A673 (cell line): ENCODE results near the gene ARHGEF7. TPM values are rescaled to one million over a fixed set of nuclear protein-coding genes. Genes with fewer than 3 reads are reported as not detected.

ENCODE experiments used
- BruUV-seq: library from RNA; stranded (reverse); fragments of 400-500 nt; replicated peaks from 2 replicates; lab custom pipeline; 2021; lab: Mats Ljungman, UMichigan
- CTCF ChIA-PET: fragments of 300-600 bp; sonication (Branson Sonifier 250); formaldehyde crosslinking; loops from one replicate; lab custom pipeline; 2022; ENCODE audit warnings: antibody characterized with exemption; lab: Charles Lee
- POLR2A ChIA-PET: fragments of 300-600 bp; sonication (Branson Sonifier 250); formaldehyde crosslinking; loops from one replicate; lab custom pipeline; 2022; ENCODE audit warnings: antibody characterized with exemption; ENCODE audit not compliant: low non-redundant PET; lab: Charles Lee
- DNase-seq: peaks from one replicate; pipeline ENCODE4 v3.0.0-alpha.2; 2015; ENCODE audit warnings: low spot score
- H3K27ac ChIP-seq: fragments of 200-600 bp; sonication (generic); 2 replicates; pipeline ENCODE4 v1.5.1; 2016; ENCODE audit warnings: mixed run types, low read depth, mild to moderate bottlenecking, mixed read lengths, antibody characterized with exemption, low read length; ENCODE audit not compliant: poor library complexity, severe bottlenecking
- H3K27me3 ChIP-seq: fragments of 200-600 bp; sonication (generic); replicated peaks from 2 replicates; pipeline ENCODE4 v1.6.1; 2017; ENCODE audit warnings: mixed run types, low read depth, mild to moderate bottlenecking, mixed read lengths, antibody characterized with exemption, low read length; ENCODE audit not compliant: insufficient read depth, poor library complexity
- H3K36me3 ChIP-seq: fragments of 200-600 bp; sonication (generic); 2 replicates; pipeline ENCODE4 v1.6.1; 2016; ENCODE audit warnings: mixed run types, mild to moderate bottlenecking, mixed read lengths, antibody characterized with exemption, low read length; ENCODE audit not compliant: insufficient read depth, poor library complexity, severe bottlenecking
- H3K4me1 ChIP-seq: fragments of 200-600 bp; sonication (generic); 2 replicates; pipeline ENCODE4 v1.6.1; 2017; ENCODE audit warnings: mixed run types, mild to moderate bottlenecking, mixed read lengths, antibody characterized with exemption, low read length; ENCODE audit not compliant: insufficient read depth, poor library complexity, severe bottlenecking
- H3K4me3 ChIP-seq: fragments of 200-600 bp; sonication (generic); 2 replicates; pipeline ENCODE4 v1.5.1; 2016; ENCODE audit warnings: low read depth, mixed run types, mild to moderate bottlenecking, mixed read lengths, low read length; ENCODE audit not compliant: poor library complexity, severe bottlenecking
- H3K9me3 ChIP-seq: fragments of 200-600 bp; sonication (generic); 2 replicates; pipeline ENCODE4 v1.6.1; 2016; ENCODE audit warnings: mixed run types, low read depth, mild to moderate bottlenecking, mixed read lengths, antibody characterized with exemption, low read length; ENCODE audit not compliant: poor library complexity, severe bottlenecking
- EZH2 ChIP-seq: fragments of 200-600 bp; sonication (generic); IDR thresholded peaks from 2 replicates; pipeline ENCODE4 v1.6.1; 2017; ENCODE audit warnings: borderline replicate concordance, low read depth, mild to moderate bottlenecking, mixed read lengths, antibody characterized with exemption, low read length; ENCODE audit not compliant: poor library complexity, severe bottlenecking
- intact Hi-C: fragments of 100-400 bp; cut with micrococcal nuclease; formaldehyde crosslinking; loops from one replicate; pipeline ENCODE4 v1.10.0; 2022; ENCODE audit not compliant: unreplicated experiment
- total RNA-seq: library from RNA; stranded (reverse); gene quantifications from 2 replicates; pipeline ENCODE4 v1.2.3, GENCODE V29; 2021
- TF ChIP-seq, protein P1 (sequence below): fragments of 300-800, 200-600 bp; sonication (generic); conservative IDR thresholded peaks from 2 replicates; pipeline ENCODE4 v1.5.1; 2017; ENCODE audit warnings: low read depth, mild to moderate bottlenecking, antibody characterized with exemption, low read length, moderate library complexity, mixed read lengths

Gene ARHGEF7
- total RNA-seq, 1 experiment from 2014 or later: 39.9 TPM

DNA sequence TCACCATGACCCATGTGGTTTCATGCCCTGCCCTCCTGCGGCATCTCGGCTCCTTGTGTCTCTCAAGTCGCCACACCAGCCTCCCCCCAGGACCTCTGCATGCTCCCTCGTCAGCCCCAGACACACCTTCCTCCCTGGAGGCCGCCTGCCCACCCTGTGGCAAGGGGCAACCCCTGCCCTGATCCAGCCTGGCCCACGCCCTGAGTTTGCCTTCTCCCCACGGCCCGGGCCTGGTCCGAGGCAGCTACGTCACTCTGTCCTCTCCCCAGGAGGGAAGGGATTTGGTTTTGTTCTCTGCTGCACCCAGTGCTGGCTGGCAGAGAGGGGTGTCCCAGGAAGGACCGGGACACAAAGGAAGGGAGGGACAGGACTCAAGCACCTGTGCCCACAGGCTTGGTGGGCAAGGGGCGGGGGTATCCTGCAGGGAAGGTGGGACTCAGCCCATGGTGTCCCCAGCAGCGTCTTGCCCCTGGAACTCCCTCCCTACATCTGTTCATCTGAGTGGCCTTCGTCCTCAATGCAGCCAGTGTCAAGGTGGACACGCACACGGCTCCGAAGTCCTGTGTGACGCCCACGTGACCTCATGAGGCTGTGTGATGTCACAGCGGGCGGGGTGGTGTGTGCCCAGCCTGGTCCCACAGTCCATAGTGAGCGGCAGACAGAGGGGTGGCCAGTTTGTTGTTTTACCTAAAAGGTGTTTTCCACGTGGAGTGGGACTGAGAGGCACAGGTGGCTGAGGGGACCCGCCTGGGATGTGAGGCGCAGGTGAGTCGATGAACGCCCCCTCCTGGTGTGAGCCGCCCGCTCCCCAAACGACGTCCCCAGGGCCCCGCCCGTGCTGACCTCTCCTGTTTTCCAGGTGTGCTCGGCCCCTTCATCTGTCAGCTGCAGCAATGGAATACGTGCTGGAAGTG is 205.1 kb downstream of the ARHGEF7 start, which contains the start of gene TEX29:
TSS of gene TEX29 (plus strand) at position 645 of the 914 bp plus-strand sequence. CDS start at position 894, 249 bp downstream.
- BruUV-seq: no TSS peak
- Histone ChIP-seq H3K27me3 (no peaks in the 10 kb centered on the region), H3K36me3 (no peaks in the 10 kb centered on the region), H3K4me1 (no peaks in the 10 kb centered on the region), H3K4me3 (no peak within 1 kb of the TSS), H3K27ac (no peak within 1 kb of the TSS), H3K9me3 (no peaks in the 10 kb centered on the region)
- ChIA-PET POLR2A (no interaction called here), CTCF (no interaction called here)
- intact Hi-C loops: no loop called here
- DNase-seq: no peak
- no peak for TF ChIP-seq EZH2
- TF ChIP-seq, protein P1, sequence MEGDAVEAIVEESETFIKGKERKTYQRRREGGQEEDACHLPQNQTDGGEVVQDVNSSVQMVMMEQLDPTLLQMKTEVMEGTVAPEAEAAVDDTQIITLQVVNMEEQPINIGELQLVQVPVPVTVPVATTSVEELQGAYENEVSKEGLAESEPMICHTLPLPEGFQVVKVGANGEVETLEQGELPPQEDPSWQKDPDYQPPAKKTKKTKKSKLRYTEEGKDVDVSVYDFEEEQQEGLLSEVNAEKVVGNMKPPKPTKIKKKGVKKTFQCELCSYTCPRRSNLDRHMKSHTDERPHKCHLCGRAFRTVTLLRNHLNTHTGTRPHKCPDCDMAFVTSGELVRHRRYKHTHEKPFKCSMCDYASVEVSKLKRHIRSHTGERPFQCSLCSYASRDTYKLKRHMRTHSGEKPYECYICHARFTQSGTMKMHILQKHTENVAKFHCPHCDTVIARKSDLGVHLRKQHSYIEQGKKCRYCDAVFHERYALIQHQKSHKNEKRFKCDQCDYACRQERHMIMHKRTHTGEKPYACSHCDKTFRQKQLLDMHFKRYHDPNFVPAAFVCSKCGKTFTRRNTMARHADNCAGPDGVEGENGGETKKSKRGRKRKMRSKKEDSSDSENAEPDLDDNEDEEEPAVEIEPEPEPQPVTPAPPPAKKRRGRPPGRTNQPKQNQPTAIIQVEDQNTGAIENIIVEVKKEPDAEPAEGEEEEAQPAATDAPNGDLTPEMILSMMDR: no peak

- no peaks in the 10 kb centered on the region for H3K9me3 ChIP-seq
- no peak for DNase-seq
- ChIA-PET POLR2A (no interaction called here), CTCF (no interaction called here)
- no TSS peak for BruUV-seq
- TF ChIP-seq, protein P1: no peak
- no peak for TF ChIP-seq EZH2
- H3K27me3 ChIP-seq: no peaks in the 10 kb centered on the region
- H3K4me1 ChIP-seq: no peaks in the 10 kb centered on the region
- no peaks in the 10 kb centered on the region for H3K36me3 ChIP-seq
- no peak overlapping the region for H3K4me3 ChIP-seq
- intact Hi-C loops: no loop called here
- H3K27ac ChIP-seq: no peak overlapping the region
Observed at GRCh38 chr13:111322001-111322915, 207.1 kb downstream of the ARHGEF7 start.

- POLR2A ChIA-PET: no interaction called here
- CTCF ChIA-PET: no interaction called here
- no peak for TF ChIP-seq EZH2
- TF ChIP-seq, protein P1: no peak
- Histone ChIP-seq H3K9me3 (no peaks in the 10 kb centered on the region), H3K4me3 (no peak overlapping the region), H3K27me3 (no peaks in the 10 kb centered on the region), H3K36me3 (no peaks in the 10 kb centered on the region), H3K27ac (no peak overlapping the region), H3K4me1 (no peaks in the 10 kb centered on the region)
- no TSS peak for BruUV-seq
- DNase-seq: no peak
- intact Hi-C loops: no loop called here
Observed at GRCh38 chr13:111322916-111323331, 207.8 kb downstream of the ARHGEF7 start.
